ENCODE measurements around the gene OSGEP.

OSGEP gene

DNA sequence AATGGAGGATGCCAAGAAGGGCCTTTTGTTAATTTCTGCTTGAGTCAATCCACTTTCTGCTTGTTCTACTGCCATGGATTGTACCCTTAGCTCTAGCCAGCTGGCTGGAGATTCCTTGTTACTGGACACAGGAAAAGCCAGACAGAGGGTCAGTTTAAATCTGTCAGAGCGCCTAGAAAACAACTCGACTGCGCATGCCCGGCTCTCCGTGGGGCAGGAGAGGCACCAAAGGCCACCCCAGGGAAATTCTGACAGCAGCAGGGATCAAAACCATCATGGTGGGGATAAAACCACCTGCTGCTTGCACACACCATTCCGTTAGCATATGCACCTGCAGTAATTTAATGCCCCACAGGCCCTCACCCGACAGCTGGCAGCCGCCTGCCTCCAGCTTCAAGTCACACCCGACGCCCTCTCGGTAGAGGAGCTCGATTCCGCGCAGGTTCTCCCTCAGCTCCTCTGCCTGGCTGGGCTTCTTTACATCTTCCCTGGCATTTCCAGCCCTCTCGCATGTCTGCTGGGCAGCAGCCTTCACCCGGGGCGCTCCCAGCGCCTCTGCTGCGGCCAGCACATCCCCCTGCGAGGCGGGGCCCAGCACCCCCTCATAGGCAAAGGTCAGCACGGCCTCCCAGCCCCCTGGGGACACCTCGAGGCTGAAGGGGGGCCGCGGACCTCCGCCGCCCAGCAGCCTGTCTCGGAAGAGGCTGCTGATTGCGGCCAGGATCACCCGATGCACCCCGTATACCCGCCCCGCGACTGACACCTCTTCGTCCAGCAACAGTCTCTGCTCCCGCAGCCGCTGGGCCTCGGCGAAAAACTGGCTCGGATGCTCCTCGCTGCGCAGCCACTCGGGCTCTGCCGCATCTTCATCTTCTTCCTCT, 19.7 kb downstream of the OSGEP start:
- DNase-seq (ENCODE audit: low read depth in 2 of 2, low spot score in 1 of 2): no peak

DNA sequence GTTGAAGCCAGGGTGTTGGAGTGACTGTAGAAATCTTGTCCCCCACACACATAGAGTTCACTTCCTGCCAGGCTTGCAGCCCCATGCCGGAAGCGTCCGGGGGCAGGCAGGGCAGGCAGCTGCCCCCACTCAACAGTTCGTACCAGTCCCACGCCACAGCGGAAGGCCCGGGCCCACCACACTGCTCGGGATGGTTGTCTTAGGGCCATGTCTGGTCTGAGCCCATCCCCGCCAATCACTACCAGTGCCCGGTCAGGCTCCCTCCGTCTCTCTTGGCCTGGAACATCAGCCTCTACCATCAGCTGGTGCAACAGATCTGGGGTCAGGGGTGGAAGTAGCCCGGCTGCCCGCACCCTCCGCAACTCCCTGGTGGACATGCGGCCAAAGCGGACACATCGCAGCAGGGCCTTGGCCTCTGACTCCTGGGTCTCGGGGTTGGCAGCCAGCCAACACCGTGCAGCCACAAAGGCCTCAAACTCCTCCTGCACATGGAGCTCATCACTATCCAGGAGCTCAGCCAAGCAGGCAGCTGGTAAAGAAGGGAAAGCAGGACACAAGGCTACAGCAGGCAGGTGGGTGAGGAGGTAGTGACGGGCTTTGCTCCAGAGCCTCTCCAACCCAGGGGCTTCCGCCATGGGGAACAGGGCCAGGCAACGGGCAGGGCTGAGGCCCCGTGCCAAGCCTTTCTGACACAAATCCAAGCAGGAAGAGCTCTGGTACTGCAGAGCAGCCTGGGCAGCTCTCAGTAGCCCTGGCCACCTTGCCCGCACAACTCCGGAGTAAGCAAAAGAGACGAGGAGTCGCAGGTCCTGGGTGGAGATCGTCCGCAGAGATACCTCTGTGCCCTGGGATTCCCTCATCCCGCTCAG, 24.6 kb downstream of the OSGEP start:
- no peak for DNase-seq (ENCODE audit: low read depth in 2 of 2, low spot score in 1 of 2)

DNA sequence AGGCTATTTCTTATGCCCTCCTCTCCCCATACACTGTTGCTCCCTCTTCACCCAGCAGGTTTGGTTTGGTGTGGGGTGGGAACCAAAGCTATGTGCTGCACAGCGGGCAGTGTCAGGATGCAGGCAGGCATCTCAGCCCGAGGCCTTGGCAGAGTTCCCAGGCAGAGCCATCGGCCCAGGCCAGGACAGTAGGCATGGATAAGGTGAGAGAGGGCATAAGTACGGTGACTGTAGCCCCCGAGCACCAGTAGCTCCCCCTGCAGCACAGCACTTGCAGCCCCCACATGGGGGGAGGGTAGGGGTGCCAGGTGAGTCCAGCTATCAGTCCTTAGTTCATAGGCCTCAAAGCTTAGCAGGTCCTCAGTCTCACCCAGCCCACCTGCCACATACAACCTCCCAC, 25.8 kb downstream of the OSGEP start:
- DNase-seq (ENCODE audit: low read depth in 2 of 2, low spot score in 1 of 2): no peak

DNA sequence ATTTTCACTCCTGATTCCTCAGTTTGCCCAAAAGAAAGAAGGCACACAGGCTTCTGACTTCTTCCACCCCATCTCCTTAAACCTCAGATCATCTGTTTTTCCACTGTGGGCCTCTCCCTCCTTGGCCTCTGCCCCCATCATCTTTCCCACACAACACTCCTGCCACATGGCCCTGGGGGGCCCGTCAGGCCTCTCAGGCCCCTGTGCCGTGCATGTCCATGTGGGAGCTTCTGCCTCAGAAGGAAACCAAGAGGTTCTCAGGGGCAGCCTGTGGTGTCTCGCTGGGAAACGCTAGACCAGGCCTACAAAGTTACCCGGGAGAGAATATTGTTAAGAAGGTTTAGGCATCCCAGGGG, 26.6 kb downstream of the OSGEP start:
- DNase-seq (ENCODE audit: low read depth in 2 of 2, low spot score in 1 of 2): no peak

DNA sequence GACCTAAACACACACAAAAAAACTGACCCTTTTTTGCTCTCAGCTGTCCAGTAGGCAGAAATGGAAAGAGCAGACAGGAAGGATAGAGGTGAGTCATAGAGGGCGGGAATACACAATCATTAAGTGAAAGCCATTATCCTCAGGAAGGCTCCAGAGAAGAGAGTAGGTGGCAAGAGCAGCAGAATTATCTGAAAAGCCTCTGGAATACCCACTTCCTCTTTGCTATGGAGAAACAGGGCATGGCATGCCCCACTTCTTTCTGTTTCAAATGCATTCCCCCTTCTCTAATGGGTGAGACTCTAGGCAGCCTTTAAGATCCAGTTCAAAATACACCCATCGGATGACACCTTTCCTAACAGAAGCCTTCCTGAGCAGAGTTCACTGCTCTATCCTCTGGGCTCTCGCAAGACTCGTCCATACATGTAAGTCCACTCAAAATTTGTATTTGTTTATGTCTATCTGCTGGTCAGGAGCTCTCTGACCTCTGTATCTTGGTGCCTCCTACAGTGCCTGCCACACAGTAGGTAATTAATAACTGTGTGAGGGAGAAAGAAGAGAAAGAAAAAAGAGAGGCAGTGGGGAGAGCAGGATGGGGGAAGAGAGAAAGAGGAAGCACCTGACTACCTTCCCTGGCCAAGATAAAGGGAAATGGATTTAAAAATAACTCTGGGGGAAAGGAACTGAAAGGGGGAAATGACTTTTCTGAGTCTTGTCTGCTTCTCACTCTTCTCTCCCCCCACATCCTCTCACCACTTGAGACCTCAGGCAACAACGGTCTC, 27.2 kb downstream of the OSGEP start:
- no peak for DNase-seq (ENCODE audit: low read depth in 2 of 2, low spot score in 1 of 2)

DNA sequence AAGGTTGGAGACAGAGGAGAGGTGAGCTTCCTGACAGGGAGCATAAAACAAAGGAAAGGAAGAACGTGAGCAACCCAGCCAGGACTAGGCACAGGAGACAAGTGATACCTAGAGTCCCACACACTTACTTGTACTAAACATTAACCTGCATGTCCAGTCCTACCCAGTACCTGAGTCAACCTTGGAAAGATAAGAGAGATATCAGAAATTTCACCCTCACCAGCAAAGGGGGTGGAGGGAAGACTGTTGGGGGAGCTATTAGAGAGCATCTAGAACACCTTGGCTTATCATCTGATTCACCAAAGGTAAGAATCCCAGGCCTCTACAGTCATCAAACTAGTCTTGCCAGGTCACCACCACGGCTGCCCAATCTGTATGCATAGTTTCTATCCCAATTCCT, 29.8 kb downstream of the OSGEP start:
- DNase-seq (ENCODE audit: low read depth in 2 of 2, low spot score in 1 of 2): no peak

DNA sequence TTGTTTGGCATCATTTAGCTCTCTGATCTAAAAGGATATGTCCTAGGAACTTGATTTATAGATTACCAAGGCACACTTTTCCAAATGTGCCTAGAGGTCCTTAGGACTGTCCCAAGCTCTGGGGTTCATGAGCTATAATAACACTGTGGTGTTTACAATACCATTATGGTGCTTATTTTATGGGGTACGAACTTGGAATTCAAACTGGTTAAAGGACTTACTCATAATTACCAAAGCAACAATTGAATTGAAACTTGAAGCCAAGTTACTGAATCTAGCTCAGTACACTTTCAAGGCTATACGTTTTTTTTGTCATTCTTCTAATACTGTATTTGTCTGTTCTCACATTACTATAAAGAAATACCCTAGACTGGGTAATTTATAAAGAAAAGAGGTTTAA, 31.7 kb downstream of the OSGEP start:
- no peak for DNase-seq (ENCODE audit: low read depth in 2 of 2, low spot score in 1 of 2)

DNA sequence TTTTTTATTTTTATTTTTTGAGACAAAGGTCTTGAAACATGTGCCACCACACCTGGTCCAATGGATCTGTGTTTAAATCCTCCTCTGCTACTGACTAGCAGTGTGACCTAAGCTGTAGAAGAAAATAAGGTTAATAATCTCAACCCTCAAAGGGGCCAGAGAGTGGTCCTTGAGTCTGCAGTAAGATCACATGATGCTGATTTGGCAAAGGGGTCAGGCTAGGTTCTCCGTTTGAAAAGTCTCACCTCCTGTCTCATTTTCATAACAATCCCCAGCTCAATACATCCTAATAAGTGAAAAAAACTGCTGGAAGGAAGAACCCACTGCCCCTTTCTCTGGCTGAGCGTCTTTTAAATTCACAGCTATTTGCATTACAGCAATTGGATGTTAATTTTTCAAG, 33.3 kb downstream of the OSGEP start:
- no peak for DNase-seq (ENCODE audit: low read depth in 2 of 2, low spot score in 1 of 2)

DNA sequence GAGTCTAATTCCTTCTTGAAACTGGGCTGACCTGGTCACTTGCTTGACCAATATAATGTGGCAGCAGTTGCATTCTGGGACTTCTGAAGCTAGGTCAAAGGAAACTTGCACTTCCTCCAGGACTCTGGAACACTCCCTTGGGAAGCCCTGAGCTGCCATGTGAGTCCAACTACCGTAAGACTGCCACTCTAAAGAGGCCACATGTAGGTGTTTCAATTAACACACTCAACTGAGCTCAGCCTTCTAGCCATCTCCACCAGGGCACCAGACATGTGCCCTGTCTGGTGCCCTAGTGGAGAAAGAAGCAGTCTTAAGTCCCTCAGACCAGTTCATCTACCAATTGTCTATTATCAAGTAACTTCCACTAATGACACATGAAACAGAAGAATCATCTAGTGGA, 35.2 kb downstream of the OSGEP start:
- DNase-seq (ENCODE audit: low read depth in 2 of 2, low spot score in 1 of 2): no peak

DNA sequence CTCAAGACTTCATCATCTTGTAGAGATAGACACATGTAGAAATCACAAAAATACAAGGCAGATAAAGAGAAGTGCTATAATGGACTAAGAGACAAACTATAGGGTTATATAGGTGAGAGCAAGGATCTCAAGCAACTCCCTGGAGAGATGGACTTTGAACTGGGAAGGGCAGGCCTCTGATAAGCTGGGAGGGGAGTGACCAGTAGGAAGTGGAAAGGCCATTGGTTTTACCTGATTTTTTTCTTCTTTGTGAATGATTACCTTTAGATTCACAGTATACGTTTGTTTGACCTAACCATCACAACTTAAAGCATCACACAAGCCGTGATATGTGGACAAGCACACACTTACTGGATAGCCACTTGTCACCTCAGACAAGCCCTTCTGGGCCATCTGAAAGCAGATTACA, 36.1 kb downstream of the OSGEP start:
- no peak for DNase-seq (ENCODE audit: low read depth in 2 of 2, low spot score in 1 of 2)

DNA sequence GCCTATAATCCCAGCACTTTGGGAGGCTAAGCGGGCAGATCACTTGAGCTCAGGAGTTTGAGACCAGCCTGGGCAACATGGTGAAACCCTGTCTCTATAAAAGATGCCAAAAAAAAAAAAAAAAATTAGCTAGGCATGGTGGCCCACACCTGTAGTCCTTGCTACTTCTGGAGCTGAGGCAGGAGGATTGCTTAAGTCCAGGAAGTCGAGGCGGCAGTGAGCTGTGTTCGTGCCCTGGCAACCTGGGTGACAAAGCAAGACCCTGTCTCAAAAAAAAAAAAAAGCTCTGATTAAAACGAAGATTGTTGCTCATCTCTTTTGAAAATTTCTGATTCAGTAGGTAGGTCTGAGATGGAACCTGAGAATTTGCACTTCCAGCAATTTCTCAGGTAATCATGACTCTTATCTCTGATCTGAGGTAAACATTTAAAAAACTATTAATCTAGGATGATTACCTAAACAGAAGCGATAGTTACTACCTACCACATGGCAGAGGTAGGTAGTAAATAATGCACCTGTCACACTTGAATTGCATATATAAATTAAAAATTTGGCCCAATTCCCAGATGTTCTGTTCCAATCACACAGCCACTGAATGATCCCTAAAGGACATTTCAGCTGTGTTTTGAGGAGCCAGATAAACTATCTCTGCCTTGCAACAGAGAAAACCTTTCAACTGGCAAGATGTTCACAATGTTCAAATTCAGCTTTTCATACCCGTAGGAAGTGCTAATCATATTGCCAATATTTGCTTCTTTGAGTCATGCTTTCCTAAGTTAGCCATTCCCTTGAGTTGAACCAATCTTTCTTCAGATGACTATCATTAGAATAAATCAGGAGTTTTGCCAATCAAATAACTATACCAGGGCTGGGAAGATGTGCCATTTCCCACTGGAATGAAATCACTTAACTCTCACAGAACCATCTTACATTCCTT, 37.1 kb downstream of the OSGEP start:
- no peak for DNase-seq (ENCODE audit: low read depth in 2 of 2, low spot score in 1 of 2)

DNA sequence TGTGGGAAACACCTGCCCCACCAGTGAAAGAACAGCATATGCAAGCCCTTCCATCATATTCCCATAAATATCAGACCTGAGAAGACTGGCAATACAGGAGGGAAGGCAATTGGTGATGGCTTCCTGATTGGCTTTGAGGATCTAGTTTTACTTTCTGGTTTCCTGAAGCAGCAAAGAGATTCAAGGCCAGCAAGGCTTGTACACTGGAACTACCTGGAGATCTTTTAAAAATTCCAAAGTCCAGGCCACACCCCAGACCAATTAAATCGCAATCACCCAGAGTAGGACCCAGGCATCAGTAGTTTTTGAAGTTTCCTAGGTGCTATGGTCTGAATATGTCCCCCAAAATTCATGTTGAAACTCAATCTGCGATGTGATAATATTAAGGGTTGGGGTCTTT, 38.4 kb downstream of the OSGEP start:
- no peak for DNase-seq (ENCODE audit: low read depth in 2 of 2, low spot score in 1 of 2)

DNA sequence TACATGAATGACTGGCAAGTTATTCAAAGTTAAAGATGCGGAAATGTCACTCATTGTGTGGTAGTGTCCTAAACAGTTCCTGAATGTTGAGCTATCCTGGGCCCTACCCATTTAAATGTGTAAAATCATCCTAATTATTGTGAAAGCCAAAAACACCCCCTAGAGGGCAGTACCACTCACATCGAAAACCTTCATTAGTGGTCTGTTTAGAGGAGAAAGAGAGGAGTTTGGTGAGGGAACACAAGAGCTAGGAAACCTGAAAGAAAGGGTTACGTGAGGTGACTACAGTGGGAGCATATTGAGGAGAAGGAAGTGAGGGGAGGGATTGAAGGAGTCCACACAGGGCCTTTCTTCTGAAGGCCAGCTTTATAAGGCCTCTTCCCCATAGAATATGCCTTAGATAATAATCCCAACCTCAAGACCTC, 38.8 kb downstream of the OSGEP start:
- no peak for DNase-seq (ENCODE audit: low read depth in 2 of 2, low spot score in 1 of 2)

DNA sequence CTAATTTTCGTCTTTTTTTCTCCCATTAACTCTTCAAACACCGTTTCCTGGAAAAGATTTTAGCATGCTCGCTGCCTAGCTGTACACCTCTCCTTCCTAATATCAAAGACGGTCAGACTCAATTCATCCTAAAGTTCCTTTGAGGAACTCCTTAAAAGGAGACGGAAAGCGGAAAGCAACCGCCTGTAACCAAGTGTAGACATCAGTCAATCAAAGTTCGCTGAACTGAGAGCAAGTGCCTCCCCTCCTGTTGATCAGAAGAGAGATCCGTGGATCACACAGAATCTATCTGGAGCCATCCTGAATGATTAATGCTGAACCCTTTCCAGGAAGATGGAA, 40.9 kb downstream of the OSGEP start:
- DNase-seq (ENCODE audit: low read depth in 2 of 2, low spot score in 1 of 2): no peak

DNA sequence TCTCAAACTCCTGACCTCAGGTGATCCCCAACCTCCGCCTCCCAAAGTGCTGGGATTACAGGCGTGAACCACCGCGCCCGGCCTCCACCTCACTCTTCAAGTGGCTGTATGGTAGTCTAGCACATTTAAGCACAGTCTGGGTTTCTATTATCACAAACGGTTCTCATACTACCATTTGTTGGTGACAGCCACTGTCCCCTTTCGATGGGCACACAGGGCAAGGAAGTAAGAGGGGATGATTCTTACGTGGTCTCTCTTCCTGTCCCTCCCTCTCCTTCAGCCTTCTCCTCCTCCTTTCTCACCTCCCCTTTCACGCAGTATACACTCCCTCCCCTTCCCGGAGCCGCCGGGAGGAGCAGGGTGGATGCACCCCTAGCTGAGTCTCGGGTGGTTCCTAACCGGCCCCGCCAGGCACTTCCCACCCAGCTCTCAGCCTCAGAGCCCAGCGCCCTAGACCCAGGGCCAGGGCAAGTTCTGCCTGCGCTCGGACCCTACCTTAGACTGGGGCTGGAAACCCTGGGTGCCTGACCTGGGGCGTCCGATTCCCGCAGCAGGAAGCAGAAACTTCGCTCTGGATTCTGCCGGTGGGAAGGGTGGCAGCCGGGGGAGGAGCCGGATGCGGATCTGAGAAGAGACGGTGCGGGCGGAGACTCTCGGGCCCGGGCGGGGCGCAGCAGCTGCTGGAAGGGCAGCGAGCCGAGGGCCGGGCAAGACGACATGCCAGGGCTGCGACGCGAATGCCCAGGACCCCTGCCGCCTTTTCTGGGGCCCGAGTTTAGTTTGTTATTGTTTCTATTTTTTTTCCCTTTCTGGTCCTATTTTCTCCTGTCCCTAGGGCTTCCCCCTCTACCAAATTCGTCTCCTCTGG, 41.5 kb downstream of the OSGEP start, which contains the start of gene TEP1:
TSS of gene TEP1 (minus strand) at position 626 of the 868 bp plus-strand sequence. CDS start 5,062 bp downstream, outside the sequence.
- DNase-seq (ENCODE audit: low read depth in 2 of 2, low spot score in 1 of 2): peak; percentile 37 to 62

DNA sequence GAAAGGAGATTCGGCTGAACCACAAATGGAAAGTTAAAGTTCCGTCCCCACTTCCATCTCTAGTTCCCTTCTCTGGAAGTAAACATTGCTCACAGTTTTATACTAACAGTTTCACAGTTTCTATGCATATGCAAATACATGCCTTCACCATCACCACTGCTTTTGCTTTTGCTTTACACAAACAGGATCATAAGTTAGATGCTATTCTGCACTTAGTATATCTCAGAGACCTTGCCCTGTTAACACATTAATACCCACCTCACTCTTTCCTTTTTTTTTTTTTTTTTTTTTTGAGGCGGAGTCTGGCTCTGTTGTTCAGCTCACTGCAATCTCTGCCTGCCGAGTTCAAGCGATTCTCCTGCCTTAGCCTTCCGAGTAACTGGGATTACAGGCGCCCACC, 42.2 kb downstream of the OSGEP start:
- no peak for DNase-seq (ENCODE audit: low read depth in 2 of 2, low spot score in 1 of 2)

DNA sequence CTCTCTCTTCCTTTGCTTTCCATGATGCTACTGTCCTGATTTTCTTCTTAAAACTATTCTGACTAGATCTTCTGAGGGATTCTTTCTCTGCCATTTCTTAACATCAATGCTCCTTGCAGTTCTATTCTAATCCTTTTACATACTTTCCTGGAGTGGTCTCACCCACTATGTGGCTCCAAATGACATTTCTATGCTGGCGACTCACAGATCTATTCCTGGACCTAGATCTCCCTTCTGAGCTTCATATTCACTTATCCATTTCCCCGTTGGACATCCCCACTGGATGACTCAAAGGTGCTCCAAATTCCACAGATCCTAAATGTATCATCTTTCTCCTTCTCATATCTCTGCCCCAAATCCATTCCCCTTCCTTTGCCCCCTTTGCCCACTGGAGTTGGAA, 45.4 kb downstream of the OSGEP start:
- DNase-seq (ENCODE audit: low read depth in 2 of 2, low spot score in 1 of 2): no peak

DNA sequence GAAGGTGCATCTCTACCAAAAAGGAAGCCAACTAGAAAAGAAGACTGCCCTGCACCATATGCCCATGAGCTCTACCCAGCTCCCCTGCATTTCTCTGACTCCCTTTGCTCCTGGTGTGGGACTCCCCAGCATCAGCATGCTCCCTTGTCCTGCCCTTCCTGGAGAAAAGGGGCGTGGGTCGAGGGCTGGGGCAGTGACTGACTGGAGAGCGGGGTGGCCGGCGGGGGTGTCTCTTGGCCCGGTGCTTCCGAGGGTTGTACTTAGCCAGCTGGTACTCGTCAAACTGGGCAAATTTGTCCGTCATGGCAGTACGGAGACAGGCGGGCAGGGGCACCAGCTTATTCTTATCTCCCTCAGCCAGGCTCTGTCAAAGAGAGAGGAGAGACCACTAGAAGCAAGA, 51.1 kb downstream of the OSGEP start:
- DNase-seq (ENCODE audit: low read depth in 2 of 2, low spot score in 1 of 2): no peak

DNA sequence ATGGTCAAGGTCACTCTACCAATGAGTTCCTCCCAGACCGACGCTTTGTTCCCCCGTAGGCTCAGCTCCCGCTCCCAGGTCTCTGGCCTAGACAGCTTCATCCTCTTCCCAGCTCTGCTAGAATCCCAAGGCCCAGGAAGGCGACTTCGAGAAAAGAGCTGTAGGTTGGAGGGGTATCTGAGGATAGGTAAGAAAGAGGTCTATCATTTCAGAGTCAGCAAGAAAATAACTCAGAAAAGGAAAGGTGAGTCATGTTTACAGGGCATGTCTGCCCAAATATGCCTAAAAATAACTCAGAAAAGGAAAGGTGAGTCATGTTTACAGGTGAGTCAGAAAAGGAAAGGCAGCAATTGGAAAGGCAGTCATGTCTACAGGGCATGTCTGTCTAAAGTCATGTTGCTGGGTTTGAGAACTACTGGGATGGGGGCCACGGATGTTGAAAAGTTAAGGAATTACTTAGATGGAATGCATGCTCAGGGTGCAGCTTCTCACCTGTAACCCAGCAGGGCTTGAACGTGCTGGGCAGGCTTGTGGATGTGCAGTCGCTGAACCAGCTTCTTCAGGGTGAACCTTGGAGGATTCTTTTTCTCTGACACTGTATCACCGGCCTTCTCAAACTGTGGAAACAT, 53.5 kb downstream of the OSGEP start:
- no peak for DNase-seq (ENCODE audit: low read depth in 2 of 2, low spot score in 1 of 2)
